ENCODE results near the gene SLU7. TPM values are rescaled to one million over a fixed set of nuclear protein-coding genes. Genes with fewer than 3 reads are reported as not detected.

The SLU7 gene
- total RNA-seq, 1 donor from 2014 or later = 41.2 TPM

GRCh38 chr5:160360310-160360709, 58.6 kb downstream of the SLU7 start:
- Histone ChIP-seq H3K4me3 (ENCODE audit: low read depth, low read length) (no peak overlapping the region), H3K27me3 (ENCODE audit: control insufficient read depth, insufficient read depth, low read length) (no peaks in the 10 kb centered on the region), H3K36me3 (ENCODE audit: control insufficient read depth, insufficient read depth, low read length) (no peaks in the 10 kb centered on the region)
- TF ChIP-seq CTCF (IDR thresholded peaks at IDR 0.05; ENCODE audit: insufficient read depth, low read length, poor library complexity, severe bottlenecking) = no peak
- no peak for DNase-seq (ENCODE audit: low read depth)

GRCh38 chr5:160359816-160360215, 59.1 kb downstream of the SLU7 start:
- Histone ChIP-seq H3K4me3 (ENCODE audit: low read depth, low read length) (no peak overlapping the region), H3K36me3 (ENCODE audit: control insufficient read depth, insufficient read depth, low read length) (no peaks in the 10 kb centered on the region), H3K27me3 (ENCODE audit: control insufficient read depth, insufficient read depth, low read length) (no peaks in the 10 kb centered on the region)
- no peak for TF ChIP-seq CTCF (IDR thresholded peaks at IDR 0.05; ENCODE audit: insufficient read depth, low read length, poor library complexity, severe bottlenecking)
- DNase-seq (ENCODE audit: low read depth) = no peak

DNA sequence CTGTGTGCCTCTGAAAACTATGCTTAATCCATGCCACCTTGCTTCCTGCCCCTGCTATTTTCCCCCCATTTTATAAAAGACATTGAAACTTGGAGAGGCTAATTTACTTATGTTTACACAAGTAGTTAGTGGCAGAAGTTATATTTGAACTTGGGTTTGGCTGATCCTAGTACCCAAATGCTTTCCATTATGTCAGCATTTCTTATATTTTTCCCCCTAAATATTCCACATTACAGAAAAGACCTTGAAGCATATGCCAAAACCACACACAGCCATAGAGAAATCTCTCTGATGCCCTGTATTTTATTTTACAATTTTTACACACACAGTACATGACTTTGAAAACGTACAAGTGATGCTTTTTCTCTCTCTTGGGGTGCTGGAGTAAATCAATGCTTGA, 59.6 kb downstream of the SLU7 start:
- no peaks in the 10 kb centered on the region for H3K36me3 ChIP-seq (ENCODE audit: control insufficient read depth, insufficient read depth, low read length)
- DNase-seq (ENCODE audit: low read depth) = no peak

GRCh38 chr5:160357861-160358411, 60.9 kb downstream of the SLU7 start:
- no peak for DNase-seq (ENCODE audit: low read depth)
- no peak for TF ChIP-seq CTCF (IDR thresholded peaks at IDR 0.05; ENCODE audit: insufficient read depth, low read length, poor library complexity, severe bottlenecking)
- no peak overlapping the region for H3K4me3 ChIP-seq (ENCODE audit: low read depth, low read length)
- no peaks in the 10 kb centered on the region for H3K36me3 ChIP-seq (ENCODE audit: control insufficient read depth, insufficient read depth, low read length)
- no peaks in the 10 kb centered on the region for H3K27me3 ChIP-seq (ENCODE audit: control insufficient read depth, insufficient read depth, low read length)

More for the DNA sequence above, 59.6 kb downstream of the SLU7 start:
- no peak for TF ChIP-seq CTCF (IDR thresholded peaks at IDR 0.05; ENCODE audit: insufficient read depth, low read length, poor library complexity, severe bottlenecking)
- H3K27me3 ChIP-seq (ENCODE audit: control insufficient read depth, insufficient read depth, low read length) = no peaks in the 10 kb centered on the region
- no peak overlapping the region for H3K4me3 ChIP-seq (ENCODE audit: low read depth, low read length)

DNA sequence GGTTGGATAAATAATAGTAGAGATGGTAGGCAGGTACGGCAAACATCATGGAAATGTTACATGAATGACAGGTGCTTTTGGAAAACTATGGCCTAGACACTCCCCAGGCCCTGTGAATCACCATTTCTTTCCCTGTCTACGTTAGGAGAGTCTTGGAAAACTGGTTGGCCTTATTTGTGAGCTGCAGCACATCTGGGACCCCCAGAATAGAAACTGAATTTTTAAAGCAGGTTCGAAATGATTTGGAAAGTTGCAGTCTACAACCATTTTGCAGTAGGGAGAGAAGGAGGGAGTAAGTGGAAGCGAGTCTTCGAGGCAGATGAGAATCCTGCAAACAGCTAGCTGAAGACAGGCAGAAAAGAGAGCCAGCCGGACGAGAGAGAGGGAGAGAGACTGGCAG, 61.5 kb downstream of the SLU7 start:
- TF ChIP-seq CTCF (IDR thresholded peaks at IDR 0.05; ENCODE audit: insufficient read depth, low read length, poor library complexity, severe bottlenecking) = no peak
- no peak for DNase-seq (ENCODE audit: low read depth)
- Histone ChIP-seq H3K4me3 (ENCODE audit: low read depth, low read length) (no peak overlapping the region), H3K36me3 (ENCODE audit: control insufficient read depth, insufficient read depth, low read length) (no peaks in the 10 kb centered on the region), H3K27me3 (ENCODE audit: control insufficient read depth, insufficient read depth, low read length) (no peaks in the 10 kb centered on the region)

Data from kidney epithelial cell (primary cell).